ENCODE data around the gene KCTD16. TPM values are rescaled to one million over a fixed set of nuclear protein-coding genes. Genes with fewer than 3 reads are reported as not detected.

The KCTD16 gene
- polyA plus RNA-seq, 4 donors, result 2.0 to 2.6 (median 2.3) TPM

DNA sequence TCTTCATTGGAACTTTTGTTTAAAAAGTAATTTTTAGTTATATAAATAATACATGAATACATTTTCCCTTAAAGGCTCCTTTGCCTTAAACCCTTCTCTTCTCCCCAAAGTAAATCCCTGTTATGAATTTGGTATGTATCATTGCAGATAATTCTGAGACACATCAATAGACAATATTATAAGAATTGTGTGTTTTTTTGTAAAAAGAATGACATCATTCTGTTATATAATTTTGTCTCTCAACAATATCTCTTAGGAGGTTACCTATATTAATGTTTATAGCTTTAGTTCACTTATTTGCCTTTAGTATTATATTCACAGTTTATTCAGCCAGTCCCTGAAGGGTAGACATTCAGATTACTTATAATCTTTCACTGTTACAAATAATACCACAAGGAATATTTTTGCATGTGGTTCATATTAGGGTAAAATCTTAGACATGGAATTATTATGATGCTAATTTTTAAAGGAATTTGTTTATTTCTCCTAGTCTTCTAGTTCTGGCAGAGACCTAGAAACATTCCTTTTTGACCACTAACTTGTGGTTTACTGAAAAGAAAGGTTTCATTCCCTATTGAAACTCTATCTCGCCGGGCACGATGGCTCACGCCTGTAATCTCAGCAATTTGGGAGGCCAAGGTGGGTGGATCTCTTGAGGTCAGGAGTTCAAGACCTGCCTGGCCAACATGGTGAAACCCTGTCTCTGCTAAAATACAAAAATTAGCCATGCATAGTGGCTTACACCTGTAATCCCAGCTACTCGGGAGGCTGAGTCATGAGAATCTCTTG is 105.6 kb downstream of the KCTD16 start:
- DNase-seq (ENCODE audit: low read depth in 4 of 4, low spot score in 3 of 4), result no peak

DNA sequence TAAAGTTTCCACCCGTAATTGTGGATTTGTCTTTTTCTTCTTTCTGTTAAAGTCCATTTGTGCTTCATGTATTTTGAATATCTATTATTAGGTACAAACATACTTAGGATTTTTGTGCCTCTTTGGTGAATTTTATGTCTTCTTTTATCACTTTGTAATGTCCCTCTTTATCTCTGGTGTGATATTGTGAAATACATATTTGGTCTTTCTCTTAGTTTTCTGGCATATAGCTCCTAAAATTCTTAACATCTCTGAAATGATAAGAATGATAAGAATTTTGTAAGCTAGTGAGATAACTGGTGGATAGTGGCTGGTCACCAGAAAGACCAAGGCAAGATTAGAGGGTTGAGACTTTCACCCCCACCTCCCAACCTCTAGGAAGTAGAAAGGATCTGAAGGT is 111.1 kb downstream of the KCTD16 start:
- no peak for DNase-seq (ENCODE audit: low read depth in 4 of 4, low spot score in 3 of 4)

DNA sequence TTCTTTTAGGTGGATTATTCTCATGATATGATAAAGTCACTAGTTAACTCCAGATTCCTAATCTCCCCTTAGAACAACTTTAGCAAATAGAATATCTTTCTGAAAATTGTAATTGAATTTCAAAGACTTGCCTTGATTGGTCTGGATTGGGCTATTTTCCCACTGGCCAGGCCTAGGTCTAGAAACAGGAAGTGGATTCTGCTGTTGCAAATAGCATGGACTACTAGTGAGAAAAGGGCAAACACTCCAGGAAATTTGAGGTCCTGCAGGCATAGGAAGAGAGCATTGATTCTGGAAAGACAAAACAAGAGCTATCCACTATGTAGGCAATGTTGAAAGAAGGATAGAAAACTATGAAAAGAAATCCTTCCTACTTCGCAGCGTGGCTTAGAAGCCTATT is 113.4 kb downstream of the KCTD16 start:
- DNase-seq (ENCODE audit: low read depth in 4 of 4, low spot score in 3 of 4), result no peak

DNA sequence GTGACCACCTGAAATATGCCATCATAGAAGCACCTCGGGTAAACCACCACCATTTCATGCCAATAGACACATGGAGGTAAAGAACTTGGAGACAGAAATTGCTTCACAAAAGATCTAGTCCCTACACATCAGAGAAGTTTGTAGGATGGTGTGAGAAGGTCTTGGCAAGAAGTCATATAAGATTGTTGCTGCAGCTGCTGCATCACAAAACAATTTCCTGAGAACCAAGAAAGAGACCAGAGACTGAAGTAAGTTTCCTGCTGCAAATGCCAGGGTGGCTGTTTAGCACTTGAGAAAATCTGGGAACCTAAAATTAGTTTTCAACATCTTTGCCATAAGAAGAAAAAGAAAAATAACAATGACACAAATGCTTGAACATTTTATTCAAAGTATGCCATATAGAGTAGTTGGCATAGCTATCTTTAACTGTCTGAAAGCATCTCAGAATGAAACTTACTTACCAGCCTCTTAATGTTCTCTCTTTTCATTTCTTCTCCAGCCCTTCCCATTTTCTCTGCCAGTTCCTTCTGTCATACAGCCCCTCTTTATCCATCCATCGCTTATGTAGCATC is 114.3 kb downstream of the KCTD16 start:
- no peak for DNase-seq (ENCODE audit: low read depth in 4 of 4, low spot score in 3 of 4)

DNA sequence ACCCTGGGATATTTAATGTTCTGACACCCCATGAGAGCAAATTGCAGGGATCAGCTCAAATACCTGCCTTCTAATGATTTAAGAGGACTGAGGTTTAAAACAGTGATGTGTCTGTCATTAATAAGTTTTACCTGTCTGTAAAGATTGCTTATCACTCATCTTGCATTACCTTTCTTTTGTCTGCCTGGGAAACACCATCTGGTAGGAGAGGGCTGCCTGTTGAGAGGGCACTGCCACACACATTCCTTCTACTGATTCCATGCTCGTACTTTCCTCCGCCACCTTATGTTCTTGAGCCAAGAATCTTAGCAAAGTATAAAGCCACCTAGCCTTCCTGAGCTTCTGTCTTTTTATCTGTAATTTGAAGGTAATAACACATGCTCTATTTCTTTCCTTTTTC is 118.6 kb downstream of the KCTD16 start:
- no peak for DNase-seq (ENCODE audit: low read depth in 4 of 4, low spot score in 3 of 4)

DNA sequence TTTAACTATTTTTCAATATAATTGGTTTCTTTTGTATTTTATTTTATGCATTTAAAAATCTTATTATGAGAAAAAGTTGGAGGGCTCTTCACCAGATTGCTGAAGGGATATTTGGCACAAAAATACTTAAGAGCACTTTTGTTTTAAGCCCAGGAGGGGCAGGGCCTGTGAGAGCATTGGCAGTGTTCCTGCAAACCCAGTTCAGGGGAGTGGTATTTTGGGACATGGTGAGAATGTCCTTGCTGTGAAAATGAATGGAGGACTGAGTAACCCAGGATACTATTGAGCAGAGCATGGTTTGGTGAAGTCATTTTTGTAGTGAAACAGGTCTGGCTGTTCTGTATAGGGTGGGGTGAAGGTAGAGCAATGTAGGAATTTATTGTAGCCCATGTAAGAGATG is 121.4 kb downstream of the KCTD16 start:
- DNase-seq (ENCODE audit: low read depth in 4 of 4, low spot score in 3 of 4), result no peak

DNA sequence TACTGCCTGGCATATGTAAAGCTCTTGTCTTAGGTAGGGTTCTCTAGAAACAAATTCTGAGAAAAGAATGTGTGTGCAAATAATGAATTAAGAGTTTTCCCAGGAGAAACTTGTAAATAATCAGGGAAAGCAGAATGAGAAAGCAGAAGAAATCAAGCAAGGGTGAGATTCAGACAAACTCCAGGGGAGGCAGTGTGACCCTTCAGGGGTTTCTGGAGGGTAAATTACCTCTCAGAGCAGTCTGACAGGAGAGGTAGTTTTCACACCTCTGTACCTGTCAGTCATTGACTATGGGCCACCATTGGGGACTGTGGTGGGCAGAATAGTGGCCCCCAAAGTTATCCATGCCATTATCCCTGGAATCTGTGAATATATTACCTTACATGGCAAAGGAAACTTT is 124.6 kb downstream of the KCTD16 start:
- DNase-seq (ENCODE audit: low read depth in 4 of 4, low spot score in 3 of 4), result no peak

DNA sequence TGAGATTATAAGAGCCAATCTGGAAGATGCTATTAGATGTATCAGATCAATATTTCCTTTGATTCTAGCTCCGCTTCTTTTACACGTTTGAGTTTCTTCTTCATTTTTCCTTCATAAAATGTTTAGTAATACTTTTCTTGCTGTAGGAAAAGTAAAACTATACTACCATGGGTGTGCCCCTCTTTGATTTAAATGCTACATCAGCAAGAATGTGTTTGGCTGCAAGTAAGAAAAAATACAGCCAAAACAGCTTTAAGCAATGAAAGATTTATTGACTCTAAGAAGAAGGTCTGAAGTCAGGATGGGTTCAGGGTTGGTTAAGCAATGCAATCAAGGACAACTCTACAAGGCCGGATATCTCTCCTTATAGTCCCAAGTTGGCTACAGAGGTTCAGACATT is 126.4 kb downstream of the KCTD16 start:
- no peak for DNase-seq (ENCODE audit: low read depth in 4 of 4, low spot score in 3 of 4)

DNA sequence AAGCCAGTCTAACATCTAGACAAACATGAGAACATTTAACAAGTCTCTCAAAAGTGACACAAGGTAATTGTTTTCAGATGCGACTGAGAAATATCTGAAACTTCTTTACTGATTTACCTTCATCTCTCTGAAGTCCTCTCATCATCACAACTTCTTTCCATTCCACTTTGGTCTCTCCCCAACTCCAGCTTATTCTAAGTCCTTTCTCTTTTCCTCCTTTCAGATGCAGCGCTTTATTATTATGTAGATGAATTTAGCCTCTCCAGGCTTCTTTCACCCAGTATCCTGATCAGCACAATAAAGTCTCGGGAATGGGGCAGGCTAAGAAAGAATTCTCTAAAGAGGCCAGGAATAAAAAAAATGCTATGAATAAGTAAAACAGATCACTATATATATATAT is 128.0 kb downstream of the KCTD16 start:
- no peak for DNase-seq (ENCODE audit: low read depth in 4 of 4, low spot score in 3 of 4)

DNA sequence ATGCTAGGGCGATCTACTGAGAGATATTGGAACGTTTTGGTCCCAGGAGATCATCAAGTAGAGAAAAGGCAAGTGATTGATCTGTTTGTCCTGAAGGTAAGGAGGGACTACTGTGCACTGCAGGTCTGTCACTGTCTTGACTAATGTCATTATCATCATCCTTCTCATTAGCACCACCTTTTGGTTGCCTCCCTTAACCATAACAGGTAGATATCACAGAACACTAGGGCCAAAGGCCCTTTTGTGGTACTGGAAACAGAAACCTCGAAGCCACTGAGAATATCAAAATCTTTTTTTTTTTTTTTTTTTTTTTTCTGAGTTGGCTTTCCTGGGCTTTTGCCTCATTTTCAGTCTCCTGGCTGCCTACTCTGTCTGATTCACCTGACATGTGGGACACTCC is 134.0 kb downstream of the KCTD16 start:
- no peak for DNase-seq (ENCODE audit: low read depth in 4 of 4, low spot score in 3 of 4)

DNA sequence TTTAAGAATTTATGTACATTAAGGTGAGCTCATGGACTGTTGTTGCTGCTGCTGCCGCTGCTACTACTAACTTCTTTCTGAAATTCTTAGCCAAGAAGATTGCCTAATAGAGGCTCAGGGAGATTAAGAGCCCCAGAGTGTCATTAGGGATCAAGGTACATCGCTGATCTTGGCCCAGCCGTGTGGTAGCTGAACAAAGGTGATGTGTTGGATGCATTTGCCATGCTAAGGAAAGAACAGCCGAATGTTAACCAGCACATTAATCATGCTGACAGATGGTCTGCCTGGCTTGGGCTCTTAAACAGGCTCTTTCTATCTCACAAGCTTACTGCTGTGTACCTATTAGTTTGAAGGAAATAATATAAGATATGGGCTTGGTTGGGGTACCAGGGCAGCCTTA is 137.1 kb downstream of the KCTD16 start:
- DNase-seq (ENCODE audit: low read depth in 4 of 4, low spot score in 3 of 4), result no peak

DNA sequence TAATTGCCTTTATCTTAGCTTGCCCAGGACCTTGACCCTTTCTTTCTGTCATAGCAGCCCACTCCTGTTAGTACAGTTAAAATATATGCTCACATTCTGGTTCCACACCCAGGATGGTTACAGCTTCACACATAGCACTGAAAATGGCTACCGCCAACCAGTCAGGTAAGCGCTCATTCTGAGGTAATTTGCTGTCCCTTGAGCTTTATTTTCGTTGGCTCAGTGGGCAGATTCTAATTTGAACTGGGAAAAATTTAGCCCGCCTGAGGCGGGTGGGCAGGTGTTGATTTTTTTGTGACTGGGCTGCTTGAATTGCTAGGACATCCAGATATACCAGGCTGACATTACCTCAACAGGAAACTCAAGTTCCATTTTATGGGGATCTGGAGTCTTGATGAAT is 137.5 kb downstream of the KCTD16 start:
- no peak for DNase-seq (ENCODE audit: low read depth in 4 of 4, low spot score in 3 of 4)

DNA sequence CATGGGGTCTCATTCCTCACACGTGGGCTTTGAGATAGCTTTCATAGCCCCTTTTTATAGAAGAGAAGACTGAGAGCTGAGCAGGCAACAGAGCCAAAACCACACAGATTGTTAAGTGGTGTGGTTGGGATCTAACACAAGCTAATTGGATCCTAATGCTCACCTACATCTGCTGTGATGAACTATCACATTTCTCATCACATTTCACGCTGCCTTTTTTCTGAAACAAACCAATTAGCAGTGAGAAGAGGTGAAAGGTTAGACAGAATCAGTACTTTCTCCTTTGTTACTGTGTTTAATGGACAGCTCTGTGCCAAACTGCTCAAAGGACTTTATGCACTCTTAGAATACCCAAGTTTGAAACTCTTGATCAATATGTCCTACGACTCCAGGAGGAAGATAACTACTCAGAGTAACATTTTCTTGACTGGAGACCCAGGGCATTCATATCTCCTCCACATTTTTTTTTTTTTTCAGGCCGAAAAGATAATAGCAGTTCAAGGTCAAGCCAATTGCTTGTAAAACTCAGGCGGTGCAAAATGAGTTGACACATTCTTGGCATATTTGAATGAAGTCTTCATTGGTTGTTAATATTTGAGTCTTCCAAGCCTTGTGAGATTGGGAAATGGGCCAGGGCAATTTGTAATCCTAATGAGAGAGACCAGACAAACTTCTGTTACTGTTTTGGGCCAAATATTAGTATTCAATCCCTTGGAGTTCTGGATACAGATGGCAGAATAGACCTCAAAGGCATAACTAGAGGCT is 138.4 kb downstream of the KCTD16 start:
- no peak for DNase-seq (ENCODE audit: low read depth in 4 of 4, low spot score in 3 of 4)

DNA sequence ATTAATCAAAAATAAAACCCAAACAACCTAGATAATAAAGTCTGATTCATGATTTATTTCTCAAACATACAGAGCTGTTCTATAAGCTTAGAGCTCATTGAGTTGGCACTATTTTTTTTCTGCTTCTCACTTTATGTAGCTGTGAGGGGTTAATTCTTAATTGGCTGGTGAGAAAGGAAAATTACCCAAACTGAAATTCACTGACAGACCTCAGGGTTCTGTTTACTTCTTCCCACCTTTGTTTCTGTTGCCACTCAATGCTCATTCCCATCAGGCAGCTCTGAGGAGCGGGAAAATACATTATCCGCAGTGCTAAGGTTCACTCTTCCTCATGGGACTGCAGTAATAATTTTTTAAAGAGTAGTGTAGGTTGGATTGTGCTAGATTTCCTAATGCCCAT is 139.9 kb downstream of the KCTD16 start:
- no peak for DNase-seq (ENCODE audit: low read depth in 4 of 4, low spot score in 3 of 4)

DNA sequence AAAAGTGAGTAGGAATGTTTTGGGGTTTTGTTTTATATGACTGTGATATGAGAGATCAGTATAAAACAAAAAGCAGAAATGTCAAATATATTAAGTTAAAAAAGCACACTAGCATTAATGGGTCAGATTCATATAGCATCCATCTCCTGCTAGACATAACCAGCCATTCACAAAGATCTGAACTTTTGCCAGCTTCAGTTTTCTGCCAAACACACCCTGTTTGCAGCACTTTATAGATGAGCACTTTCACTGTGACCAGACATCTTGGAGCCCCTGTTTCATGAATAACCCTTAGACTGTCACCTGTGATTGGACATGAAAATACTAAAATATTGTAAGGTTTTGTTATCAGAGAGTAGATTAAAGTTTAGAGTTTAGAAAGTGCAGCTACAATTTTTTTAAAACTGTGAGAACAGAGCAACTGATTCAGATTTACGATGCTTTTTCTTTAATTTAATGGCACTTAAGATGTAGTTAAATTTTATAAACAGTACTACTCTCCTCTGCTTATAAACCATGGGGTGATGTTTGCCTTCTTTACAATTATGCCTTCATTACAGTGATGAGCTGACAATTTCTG is 142.6 kb downstream of the KCTD16 start:
- no peak for DNase-seq (ENCODE audit: low read depth in 4 of 4, low spot score in 3 of 4)

DNA sequence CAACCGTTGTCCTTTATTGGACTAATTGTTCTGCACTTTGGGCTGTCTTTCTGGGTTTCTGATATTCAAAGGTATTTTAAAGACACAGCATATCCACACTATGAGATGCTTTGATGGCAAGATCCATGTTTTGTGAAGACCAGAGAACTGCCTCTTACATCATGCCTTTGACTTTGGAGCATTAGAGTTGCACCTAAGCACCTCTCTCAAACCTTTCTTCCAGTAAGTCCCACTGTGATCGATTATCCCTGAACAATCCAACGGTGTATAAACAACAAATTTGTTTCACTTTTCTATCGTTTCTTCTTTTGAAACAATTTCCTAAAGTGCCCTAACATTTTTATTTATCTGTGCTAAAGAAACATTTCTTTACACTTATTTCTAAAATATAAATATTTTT is 144.4 kb downstream of the KCTD16 start:
- DNase-seq (ENCODE audit: low read depth in 4 of 4, low spot score in 3 of 4), result no peak

DNA sequence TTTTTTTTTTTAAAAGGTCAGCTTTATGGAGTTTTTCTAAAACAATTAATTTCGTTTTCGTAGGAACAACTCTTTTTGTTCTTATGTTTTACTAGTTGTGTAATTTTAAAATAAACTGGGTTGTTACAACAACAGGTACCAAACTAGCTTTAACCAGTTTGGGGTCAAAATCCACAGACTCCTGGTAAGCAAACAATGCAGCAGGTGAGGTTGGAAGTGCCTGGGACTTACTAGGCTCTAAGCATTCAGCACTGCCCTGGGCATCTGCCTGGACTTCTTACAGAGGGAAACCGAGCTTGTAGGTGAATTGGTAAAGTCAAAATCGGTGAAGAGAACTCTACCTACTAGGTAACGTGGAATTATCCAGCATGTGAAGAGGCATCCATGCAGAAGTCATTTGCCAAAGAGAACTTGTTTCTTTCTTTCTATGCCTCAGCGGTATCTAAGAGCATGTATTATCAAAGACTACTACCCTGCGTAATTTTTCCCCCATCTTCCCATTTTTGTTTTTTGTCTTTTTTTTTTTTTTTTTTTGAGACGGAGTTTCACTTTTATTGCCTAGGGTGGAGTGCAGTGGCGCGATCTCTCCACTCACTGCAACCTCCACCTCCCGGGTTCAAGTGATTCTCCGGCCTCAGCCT is 145.4 kb downstream of the KCTD16 start:
- DNase-seq (ENCODE audit: low read depth in 4 of 4, low spot score in 3 of 4), result no peak

DNA sequence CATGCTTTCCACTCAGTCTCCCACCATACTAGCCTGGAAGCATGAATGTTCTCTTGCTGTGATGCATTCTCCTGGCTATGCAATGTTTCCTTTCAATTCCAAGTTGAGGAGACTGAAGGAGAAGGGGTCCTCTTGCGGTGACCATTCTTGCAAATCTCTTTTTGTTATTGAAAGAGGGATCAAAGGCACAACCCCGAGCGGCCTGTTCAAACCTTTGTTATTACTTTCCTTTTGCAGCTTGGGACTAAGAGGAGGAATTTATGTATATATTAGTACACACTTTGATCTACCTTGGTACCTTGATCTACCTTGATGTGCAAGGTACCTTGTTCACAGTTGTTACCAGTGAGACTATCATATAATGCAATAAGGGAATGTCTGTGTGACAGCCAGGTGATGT is 147.3 kb downstream of the KCTD16 start:
- no peak for DNase-seq (ENCODE audit: low read depth in 4 of 4, low spot score in 3 of 4)

DNA sequence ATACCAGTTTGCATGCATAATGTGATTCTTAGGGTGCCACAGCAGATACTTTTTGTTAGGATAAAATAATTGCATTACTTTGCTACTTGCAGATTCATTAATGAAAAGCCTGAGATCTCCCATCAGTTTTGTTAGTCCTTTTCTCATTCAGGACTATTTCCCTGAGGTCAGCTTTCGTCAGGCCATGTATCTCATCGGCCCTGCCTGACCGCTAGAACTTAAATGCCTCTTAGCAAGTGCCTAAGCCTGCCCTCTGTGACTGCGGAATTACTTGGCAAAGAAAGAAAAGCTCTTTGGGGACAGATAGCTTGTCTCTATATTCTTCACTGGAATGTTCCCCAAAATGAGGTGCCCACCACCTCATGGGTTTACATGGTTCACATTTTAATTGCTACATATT is 147.8 kb downstream of the KCTD16 start:
- DNase-seq (ENCODE audit: low read depth in 4 of 4, low spot score in 3 of 4), result no peak

DNA sequence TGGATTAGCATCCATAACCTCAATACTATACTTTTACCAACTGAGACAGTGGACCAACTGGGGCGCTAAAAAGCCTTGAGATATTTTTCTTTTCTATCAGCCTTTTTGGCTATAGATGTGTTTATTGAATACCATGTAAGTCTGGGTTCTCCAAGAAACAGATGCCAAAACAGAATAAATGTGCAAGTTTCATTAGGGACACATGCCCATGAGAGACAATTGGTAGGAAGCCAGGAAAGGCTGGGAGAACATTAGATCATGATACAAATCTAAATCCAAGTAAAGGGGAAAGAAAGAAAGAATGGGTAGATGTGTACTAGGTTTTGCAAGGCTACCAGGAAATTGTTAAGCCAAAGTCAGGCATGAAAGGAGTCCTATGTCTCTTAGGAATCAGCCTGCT is 152.5 kb downstream of the KCTD16 start:
- DNase-seq (ENCODE audit: low read depth in 4 of 4, low spot score in 3 of 4), result no peak

DNA sequence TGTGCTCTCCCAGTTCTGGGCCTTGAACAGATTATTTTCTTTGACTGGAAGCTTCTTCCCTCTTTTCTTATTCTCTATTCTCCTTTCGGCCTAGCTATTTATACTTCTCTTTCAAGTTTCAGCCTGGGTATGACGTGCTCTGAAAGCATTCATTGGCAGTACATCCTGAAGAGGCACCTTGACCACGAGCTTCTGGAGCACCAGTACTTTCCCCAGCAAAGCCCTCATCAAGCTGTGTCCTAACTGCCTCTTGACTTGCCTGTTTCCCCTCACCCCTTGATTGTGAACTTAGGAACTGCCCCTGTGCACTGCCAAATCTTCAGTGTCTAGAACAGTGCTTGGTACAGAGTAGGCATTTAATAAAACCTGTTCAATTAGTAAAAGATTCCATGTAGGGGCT is 154.9 kb downstream of the KCTD16 start:
- no peak for DNase-seq (ENCODE audit: low read depth in 4 of 4, low spot score in 3 of 4)
